NCI-H1694 treated with DMSO at 0.1 percent for 48 hours (cell line): ENCODE measurements around the gene CALR.
A peak's percentile ranks its signal among the peaks of the same experiment; 100 is the strongest.
"Not testable (repeated sequence)": the region's sequence is repeated elsewhere in the genome, so short reads cannot be mapped to it uniquely, and the experiment has no call there.

ENCODE experiments used
- DNase-seq: peaks from one replicate; lab custom pipeline; 2025; lab: John Stamatoyannopoulos, UW

CALR gene

DNA sequence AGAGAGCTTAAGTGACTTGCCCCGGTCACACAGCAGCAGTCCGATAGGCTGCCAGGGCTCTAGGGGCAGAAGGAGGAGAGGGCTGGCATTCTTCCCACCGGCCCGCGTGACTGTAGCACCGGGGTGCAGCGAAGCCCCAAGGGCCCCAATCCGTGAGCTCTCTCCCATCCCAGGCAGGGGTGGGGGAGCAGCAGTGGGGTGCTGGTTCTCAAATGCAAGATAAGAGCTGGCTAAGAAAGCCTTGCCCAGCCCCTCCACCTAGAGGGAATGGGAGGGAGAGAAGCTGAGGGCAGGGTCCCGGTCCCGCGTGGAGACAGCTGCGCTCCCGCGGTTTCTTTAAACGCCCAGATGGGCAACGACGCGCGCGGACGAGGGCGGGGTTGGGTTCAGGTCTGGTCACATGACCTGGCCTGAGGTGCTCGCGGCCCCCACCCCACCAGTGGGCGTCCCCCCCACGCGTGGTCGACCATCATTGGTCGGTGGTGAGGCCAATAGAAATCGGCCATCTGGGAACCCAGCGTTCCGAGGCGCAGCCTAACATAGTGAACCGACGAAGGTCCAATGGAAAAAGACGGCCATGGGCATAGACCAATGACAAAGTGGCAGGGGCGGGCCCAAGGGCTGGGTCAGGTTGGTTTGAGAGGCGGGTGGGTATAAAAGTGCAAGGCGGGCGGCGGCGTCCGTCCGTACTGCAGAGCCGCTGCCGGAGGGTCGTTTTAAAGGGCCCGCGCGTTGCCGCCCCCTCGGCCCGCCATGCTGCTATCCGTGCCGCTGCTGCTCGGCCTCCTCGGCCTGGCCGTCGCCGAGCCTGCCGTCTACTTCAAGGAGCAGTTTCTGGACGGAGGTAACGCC is at the start of gene CALR:
TSS of gene CALR (plus strand) at position 683 of the 852 bp plus-strand sequence. CDS start at position 754, 71 bp downstream.
- DNase-seq = peak; percentile 93

DNA sequence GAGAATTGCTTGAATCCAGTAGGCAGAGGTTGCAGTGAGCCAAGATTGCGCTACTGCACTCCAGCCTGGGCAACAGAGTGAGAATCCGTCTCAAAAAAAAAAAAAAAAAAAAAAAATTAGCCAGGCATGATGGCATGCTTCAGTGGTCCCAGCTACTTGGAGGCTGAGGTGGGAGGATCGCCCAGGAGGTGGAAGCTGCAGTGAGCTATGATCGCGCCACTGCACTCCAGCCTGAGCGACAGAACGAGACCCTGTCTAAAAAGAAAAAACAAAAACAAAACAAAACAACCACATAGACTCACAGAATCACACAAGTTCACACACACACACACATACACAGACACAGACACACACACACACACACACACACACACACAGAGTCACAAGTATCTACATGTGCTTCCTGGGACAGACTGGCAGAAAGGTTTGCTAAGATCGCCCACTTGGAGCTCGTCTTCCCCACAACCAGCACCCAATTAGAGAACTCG is 48.1 kb upstream of the CALR start:
- DNase-seq = not testable (repeated sequence)

DNA sequence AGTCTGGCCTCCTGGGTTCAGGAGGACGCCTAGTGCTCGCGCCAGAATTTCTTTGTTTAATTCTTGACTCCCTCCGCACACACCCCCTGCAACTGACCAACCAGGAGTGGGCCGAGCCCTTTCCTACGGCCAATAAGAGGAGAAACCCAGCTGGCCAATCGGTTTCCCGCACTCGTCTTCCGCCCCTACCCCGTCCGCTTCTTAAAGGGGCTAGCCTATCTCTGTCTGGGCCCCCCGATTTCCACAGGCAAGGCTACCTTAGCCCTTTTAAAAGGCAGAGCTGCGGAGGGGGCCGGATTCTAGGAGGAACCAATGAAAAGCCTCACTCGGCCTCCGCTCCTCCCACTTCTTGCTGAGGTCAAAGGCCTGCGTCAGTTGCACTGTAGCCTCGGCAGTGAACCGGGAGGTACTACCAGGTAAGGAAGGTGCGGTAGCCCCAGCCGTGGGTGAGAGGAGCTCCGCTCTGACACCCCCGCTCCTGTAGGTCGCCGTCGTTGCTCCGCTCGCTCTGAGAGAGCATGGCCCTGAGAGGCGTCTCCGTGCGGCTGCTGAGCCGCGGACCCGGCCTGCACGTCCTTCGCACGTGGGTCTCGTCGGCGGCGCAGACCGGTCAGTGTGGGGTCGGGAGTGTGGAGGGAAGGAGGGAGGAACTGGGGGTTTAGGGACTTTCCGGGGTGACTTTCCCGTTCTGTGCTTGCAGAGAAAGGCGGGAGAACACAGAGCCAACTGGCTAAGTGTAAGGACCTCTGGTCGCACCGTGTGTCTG is 47.4 kb upstream of the CALR start, which contains the start of gene GCDH:
TSS of gene GCDH (plus strand) at position 374 of the 766 bp plus-strand sequence. CDS start at position 519, 145 bp downstream.
- peak; percentile 98 for DNase-seq

DNA sequence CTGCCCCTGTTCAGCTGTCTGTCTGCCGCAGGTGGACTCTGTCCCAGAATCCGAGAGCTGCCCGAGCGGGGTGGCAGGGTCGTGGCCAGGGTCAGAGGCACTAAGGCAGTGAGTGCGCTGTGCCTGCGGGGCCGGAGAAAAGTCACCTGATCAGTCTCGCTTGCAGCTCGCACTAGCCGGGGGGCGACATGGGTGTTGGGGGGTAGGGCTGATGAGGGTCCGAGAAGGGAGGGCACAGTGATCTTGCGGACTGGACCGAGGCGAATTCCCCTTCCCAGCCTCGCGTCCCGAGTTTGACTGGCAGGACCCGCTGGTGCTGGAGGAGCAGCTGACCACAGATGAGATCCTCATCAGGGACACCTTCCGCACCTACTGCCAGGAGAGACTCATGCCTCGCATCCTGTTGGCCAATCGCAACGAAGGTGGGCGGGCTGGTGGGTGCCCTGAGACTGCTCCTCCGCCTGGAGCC is 46.8 kb upstream of the CALR start:
- DNase-seq = no peak

DNA sequence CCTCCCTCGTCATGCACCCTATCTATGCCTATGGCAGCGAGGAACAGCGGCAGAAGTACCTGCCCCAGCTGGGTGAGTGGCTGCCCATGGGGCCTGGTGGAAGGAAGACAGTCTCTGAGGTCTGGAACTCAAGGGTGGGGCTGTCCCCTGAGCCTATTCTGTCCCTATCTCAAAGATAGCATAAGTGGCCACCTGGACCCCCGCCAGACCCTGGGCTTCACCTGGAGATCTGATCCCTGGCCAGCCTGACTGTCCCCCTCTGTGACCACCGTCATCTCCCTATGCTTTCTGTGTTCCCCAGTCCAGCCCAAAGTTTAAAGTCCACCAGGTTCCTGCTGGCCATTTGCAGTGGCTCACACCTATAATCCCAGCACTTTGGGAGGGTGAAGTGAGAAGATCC is 44.8 kb upstream of the CALR start:
- no peak for DNase-seq

DNA sequence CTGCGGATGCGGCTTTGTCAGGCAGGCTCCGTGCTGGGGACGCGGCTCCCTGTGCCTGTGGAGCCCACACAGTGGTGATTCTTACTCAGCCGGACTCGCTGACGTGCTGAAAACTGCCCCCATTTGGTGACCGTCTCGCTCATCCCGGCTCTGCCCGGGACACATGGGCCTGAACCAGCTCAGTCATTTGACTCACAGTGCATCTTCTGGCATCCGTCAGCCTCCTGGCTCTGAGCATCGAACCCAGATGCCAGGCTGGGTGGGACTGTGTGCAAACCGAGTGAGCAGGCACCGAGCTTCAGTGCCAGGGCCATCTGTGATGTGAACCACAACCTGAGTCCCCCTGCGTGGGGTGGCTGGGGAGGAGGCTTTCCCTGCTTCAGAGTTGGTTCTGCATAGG is 41.9 kb upstream of the CALR start:
- no peak for DNase-seq

DNA sequence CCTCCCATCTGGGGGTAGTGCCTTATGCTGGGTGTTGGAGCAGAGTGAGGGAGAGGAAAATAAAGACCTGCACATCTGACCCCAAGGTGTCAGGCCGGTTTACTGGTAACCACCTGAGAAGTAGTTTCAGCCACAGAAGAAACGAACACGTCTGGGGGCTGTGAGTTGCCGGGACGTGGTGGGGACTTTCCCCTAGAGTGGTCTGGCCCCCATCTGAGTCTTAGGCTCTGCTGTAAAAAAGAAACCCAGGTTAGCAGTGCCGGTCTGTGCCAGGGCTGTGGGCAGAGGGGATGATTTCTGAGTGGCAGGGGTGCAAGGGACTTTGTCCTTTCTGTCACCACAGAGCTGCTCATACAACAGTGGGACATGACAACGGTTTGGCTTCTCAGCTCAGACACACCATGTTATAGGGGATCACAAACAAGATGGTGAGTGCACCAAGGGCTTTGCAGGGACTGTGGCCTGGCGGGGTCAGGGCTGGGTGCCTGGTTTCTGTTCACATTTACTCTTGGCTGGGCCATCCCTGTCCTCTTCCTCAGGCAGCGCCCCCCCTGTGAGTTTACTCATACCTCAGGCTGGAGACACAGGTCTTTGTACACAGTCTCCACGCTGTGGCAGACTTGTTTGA is 38.4 kb upstream of the CALR start:
- no peak for DNase-seq

DNA sequence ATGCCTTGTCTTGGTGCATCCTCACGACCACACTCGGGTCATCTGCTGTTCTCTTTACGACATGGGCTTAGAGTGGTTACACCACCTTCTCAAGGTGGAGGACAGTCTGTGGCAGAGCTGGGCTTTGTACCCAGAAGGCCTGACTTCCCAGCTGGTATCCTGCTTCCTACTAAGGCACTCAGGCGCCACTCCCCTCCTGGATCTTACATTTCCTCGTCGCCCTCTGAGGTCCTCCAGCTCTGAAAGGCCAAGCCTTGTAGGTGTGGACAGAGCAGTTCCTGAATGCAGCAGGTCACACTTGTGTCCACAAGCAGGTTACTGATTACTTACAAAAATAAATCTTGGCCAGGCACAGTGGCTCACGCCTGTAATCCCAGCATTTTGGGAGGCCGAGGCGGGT is 31.2 kb upstream of the CALR start:
- no peak for DNase-seq

DNA sequence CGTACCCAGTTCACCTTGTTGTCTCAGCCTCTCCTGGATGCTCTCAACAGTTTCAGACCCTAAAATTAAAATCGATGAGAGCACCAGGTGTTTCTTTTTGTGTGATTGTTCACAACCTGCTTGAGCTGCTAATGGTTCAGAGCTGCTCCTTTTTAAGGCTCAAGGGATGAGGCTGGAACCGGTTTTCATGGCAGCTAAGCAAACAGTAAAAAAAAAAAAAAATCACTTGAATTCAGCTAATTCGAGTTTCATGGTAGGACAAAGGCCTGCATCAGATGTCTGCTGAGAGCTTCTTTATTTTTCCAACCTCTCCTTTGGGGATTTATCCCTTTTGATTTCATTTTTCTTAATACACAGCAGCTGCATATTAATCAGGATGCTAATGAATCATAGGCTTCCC is 25.8 kb upstream of the CALR start:
- no peak for DNase-seq

DNA sequence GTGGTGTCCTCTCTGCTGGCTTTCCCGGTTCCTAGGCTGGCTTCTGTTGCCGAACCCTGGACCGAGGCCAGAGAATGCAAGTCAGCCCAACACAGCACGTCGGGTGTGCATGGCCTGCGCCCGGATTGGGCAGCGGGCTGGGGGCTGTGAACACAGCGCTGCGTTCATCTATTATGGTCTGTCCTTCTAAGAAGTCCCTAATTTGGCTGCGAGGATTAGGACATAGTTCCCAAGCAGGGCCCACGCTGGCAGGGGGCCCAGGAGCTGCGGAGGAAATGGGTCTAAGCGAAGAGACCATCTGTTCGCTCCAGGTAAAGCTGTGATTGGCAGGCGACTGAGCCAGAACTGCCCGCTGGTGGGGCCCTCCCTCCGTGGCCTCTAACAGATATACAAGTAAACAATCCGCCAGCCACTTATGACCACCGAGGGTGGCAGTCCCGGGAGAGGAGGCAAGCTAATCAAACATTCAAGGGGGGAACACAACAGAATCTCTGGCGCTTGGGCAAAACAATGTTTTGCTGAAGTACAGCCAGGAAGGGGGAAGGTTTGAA is 25.3 kb upstream of the CALR start:
- peak; percentile 91 for DNase-seq

DNA sequence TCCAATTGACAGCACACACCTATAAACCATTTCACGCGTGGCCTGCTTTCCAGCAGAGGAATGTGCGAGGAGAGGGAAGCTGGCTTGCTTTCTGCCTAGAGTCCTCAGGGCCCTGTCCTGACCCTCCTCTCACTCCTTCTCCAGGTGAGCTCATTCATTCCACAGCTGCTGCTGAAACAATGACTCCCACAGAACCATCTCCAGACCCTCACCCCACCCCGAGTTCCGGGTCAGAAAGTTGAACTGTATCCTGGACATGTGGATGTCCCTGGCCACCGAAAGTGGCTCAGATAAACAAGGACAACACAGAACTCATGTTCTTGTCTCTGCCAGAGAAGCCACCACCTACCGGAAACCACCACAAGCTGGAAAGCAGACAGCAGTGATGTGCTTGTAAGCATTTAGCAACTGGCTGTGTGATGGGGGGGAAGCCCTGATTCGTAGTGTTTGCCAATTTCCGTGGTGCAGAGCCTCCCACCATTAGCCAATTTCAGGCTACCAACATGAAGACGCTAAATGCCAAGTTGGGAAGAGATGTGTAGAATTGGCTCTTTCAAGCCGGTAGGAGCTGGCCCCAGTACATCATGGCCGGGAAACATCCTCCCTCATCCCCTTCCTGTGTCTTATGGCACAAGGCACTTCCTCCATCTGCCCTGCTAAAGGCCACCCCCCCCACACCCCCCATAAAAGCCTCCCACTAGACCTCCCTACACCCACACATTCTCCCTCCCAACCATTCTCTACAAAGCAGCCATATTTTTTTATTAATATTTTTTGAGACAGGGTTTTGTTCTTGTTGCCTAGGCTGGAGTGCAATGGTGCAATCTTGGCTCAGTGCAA is 24.3 kb upstream of the CALR start:
- peak; percentile 23 for DNase-seq

DNA sequence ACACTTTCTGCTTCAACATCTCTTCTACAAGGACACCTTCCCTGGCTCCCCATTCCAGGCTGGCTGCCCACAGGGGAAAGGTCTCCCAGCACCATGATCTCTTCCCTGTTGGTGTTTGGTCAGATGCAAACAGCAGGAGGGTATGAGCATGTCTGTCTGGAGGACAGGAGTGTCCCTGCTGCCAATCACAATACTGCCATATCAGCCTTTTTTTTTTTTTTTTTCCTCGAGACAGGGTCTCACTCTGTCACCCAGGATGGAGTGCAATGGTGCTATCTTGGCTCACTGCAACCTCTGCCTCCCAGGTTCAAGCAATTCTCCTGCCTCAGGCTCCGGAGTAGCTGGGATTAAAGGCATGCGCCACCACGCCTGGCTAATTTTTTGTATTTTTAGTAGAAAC is 22.5 kb upstream of the CALR start:
- not testable (repeated sequence) for DNase-seq

DNA sequence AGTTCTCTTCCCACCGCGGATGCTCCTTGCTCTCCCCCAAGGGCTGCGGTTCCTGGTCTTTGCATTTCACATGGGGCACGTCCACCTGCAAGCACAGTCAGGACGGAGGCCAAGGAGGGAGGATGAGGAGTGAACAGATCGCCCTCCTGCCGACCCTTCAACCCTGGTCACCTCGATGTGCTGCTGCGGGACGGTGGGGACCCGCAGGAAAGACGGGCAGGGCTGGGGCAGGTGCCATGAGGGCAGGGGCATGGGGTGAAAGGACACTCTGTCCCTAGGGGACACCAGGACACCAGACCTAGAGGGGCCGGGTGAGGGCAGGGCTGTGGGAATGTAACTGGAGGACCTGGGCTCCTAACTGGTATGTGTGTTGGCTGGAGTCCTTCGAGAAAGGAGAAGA is 20.2 kb upstream of the CALR start:
- no peak for DNase-seq

DNA sequence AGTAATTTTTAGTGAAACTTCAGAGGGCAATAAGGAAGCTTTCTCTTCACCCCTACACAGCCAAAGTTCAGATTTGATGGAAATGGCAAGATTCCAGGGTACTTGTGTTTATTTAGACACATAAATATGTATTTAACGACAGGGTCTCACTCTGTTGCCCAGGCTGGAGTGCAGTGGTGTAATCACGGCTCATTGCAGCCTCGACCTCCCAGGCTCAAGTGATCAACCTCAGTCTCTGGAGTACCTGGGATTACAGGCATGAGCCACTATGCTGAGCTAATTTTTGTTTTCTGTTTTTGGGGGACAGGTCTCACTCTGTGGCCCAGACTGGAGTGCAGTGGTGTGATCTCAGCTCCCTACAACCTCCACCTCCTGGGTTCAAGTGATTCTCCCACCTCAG is 17.4 kb upstream of the CALR start:
- no peak for DNase-seq

DNA sequence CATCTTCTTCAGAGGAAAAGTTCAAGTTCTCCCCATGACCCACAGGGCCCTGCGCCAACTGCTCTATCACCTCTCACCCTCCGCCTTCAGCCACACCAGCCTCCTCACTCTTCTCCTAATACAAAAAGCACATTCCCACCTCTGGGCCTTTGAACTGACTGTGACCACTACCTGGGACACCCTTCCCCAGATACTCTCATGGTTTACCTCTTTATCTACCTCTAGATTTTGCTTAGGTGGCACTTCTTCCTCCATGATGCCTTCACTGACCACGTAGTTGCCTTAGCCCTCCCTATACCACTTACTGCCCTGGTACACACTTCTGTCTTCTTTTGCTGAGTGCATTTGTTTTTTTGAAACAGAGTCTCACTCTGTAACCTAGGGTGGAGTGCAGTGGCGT is 15.4 kb upstream of the CALR start:
- no peak for DNase-seq

DNA sequence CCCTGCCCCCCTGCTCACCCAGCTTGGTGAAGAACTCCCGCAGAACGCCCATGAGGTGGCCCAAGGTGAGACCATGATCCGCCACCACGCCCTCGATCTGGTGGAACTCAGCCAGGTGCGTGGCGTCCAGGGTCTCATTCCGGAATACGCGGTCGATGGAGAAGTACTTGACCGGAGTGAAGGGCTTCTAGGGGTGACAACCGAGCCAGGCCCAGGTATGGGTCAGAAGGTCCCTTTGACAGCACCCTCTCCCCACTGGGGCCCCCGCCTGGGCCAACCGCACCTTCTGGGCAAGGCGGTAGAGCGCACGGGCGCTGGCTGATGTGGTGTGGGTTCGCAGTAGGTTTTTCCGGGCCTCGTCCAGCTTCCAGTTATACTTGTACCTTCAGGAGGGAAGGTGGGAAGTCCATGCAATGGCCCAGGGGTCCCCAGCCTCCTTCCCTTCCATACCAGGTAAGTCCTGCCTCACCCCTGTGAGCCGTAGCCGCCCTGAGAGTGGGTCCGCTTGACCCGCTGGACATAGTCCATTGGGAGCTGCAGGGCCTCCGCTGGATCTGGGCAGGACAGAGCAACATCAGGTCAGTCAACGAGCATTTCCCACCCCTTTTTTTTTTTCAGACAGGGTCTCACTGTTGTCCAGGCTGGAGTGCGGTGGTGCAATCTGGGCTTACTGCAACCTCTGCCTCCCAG is 13.6 kb upstream of the CALR start:
- no peak for DNase-seq

DNA sequence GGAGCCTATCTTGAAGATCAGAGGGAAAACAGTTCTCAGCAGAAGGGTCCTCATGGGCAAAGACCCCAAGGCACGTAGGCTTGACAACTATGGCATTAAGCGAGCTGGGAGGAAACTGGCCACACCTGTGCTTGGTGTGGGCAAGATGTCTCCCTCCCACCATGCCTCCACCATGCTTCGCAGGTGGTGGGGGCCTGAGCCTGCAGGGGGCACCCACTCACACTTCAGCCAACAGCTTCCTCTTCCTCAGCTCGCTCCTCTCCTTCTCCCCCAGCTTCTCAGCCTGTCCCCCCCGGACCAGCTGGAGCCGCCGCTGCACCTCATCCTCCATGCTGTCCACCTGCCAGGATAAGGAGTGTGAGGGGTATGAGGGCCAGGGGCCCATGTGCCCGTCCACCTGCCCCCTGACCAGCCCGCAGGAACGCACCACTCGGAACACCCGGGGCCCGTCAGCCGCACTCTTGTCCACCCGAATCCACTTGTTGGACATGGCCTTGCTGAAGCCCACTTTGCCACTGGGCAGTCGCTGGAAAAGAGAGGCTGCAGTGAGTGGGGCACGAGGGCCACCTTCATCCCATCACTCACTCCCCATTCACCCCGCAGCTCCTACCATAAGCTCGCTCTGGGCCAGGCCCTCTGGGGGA is 8.3 kb upstream of the CALR start:
- DNase-seq = no peak

DNA sequence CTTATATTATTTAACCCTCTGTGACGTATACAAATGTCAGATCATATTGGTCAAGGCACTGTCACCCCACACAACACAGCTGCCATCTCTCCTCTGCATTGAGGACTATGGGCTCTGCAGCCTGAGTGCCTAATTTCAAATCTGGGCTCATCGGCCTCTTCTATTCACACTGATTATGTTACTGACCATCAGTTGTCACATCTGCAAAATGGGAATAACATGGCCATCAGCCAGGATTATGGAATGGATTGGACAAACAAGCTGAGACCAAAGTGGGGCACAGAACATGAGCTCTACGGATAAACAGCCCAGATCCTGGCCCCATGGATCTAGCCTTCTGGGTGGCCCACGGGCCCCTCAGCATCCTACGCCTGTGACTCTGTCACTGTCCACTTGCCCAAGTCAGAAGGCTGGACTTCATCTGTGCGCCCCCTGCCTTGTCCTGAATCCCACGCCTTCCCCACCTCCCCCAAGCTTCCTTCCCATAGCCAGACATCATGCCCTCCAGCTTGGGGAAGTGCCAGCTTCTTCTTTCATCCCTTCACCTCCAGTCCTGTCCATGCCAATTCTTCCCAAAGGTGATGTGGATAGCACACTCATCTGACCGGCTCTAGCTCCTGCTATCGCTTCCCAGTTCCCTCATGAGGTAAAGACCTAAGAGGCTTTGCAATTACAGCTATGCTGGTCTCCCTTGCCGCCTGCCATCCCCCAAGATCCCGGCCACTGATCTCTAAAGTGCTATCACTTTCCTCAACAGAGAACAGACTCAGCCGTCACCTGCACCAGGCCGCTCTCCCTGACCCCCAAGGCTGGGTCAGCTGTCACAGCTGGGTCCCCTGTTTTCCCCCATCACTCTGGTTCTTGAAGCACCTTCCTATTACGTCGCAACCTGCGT is 5.8 kb upstream of the CALR start:
- no peak for DNase-seq
